Fibroblast of skin of left quadriceps (primary cell): ENCODE measurements around the gene CHST4.
"Not testable (repeated sequence)": the region's sequence is repeated elsewhere in the genome, so short reads cannot be mapped to it uniquely, and the experiment has no call there.

Source experiments
- DNase-seq, 2 experiments: peaks; one replicate each; pipeline ENCODE4 v3.0.0-alpha.2; 2013; ENCODE audit warnings: low read depth in 2 of 2

Gene CHST4

DNA sequence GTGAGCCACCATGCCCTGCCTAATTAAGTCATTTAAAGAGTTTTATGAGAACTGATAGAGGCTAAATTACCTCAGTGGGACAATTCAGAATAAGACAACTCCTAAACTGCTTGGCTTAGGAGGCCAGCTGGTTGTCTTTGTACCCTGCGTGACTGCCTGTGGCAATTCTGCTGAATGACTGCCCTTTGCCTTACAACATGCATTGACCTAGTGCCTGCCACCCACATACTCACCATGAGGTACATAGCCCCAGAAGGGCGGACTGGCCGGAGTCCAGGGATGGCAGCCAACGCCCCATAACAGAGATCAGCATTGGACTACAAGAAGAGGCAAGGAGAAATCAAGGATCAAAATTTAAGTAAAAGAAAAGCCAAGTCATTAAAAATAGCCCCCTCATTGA lies 43.4 kb downstream of the CHST4 start:
- DNase-seq: no peak

DNA sequence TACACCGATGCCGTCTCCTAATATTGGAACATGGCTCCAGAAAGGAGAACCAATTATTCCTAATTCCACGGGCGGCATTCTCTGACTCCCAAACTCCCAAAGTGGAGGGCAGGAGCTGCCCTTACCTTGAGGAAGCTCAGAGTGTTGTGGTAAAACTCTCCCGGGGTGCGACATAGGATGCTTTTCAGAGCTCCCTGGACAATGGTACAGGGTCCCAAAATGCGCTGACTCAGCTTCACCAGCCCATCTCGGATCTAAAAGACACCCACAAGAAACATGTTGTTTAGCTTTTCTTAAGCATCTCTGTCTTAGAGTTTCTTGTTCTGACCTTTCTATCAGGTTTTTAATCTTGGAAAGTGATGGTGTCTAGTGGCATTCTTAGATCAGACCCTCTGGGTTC lies 43.9 kb downstream of the CHST4 start:
- no peak for DNase-seq

DNA sequence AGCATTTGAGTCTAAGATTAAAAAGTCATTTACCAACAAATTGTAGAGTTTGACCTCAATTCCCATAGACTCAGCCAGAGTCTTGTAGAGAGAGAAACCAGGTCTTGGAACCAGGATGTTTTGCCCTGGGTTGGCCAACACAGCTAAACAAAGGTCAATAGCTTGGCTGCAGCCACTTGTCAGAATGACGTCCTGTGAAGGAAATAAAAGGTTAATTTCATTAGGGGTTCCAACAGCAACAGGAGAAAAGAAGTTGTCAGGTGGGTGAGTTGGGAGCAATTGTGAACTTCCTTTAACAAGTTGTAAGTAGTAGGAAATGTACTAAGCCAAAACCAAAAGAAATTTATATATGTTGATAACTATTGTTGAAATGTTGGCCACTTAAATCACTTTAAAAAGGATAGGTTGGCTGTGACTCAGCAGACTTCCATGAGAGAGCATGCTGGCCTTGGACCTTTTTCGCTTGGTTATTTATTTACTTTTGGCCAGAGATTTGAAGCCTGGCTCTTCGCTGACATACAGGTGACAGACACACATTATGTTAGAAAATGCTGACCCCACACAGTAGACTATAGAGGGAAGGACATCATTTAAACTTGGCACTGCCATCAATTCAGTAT lies 46.4 kb downstream of the CHST4 start:
- DNase-seq: no peak

DNA sequence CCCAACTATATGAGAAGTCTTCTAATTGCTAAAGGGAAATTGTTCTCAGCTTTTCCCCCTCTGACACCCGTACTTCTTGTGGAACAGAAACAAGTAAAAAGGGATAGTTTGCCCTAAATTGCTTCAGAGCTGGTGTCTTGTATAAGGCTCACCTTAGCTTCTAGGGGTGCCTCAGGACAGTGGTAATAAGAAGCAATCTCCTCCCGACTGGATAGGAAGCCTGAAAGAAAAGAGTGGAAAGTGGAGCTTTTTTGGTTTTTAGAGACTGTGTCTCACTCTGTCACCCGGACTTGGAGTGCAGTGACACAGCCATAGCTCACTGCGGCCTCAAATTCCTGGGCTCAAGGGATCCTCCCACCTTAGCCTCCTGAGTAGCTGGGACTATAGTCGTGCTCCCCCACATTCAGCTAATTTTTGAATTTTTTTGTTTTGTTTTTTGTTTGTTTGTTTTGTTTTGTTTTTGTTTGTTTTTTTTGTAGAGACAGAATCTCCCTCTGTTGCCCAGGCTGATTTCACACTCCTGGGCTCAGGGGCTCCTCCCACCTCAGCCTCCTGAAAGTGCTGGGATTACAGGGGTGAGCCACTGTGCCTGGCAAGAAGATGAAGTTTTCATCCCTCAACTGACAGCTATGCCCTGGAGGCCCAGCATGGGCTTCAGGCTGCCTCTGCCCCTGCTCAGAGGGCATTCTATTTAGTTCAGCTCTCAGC lies 47.3 kb downstream of the CHST4 start:
- DNase-seq: no peak

DNA sequence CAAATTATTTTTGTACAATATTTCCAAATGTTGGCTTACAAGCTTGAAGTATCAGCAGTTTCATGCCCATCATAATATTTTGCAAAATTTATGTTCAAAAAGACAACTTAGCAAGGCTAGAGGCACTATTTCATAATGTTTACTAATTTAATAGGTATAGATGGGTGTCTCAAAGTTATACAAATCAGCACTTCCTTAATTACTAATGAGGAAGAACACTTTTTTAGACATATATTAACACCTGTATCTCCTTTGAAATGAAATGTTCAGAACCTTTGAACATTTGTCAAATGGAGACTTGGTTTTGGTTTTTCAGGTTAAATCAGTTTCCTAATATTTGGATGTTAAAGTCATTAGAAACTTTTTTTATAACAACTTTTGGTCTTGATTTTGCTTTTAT lies 48.5 kb downstream of the CHST4 start:
- DNase-seq: no peak

DNA sequence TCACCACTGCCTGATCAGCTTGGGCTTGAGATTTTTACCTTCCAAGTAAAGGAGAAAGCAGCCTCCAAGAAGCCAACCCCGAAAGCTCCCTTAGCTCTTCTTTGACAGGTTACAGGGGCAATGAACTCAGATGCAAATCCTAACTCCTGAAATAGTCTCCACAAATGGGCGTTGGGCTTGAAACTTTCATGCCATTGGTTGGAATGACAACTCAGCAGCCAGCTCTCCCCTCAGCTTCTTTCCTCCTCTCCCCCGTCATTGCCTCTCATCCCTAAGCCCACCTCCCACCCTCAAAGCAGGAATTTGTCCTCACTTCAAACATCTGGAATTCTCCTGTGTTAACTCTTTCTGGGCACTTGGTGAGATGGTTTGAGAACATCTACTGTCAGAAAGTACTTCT lies 50.7 kb downstream of the CHST4 start, which contains the start of gene TAT:
TAT (minus strand) TSS at position 122 of the 400 bp plus-strand sequence. CDS start 677 bp downstream, outside the sequence.
- no peak for DNase-seq

DNA sequence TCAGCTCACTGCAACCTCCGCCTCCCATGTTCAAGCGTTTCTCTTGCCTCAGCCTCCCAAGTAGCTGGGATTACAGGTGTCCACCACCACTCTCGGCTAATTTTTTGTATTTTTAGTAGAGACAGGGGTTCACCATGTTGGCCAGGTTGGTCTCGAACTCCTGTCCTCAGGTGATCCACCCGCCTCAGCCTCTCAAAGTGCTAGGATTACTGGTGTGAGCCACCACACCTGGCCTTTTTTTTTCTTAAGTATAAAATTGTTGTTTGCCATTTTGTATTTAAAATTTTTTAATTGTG lies 56.3 kb downstream of the CHST4 start:
- DNase-seq: not testable (repeated sequence)

DNA sequence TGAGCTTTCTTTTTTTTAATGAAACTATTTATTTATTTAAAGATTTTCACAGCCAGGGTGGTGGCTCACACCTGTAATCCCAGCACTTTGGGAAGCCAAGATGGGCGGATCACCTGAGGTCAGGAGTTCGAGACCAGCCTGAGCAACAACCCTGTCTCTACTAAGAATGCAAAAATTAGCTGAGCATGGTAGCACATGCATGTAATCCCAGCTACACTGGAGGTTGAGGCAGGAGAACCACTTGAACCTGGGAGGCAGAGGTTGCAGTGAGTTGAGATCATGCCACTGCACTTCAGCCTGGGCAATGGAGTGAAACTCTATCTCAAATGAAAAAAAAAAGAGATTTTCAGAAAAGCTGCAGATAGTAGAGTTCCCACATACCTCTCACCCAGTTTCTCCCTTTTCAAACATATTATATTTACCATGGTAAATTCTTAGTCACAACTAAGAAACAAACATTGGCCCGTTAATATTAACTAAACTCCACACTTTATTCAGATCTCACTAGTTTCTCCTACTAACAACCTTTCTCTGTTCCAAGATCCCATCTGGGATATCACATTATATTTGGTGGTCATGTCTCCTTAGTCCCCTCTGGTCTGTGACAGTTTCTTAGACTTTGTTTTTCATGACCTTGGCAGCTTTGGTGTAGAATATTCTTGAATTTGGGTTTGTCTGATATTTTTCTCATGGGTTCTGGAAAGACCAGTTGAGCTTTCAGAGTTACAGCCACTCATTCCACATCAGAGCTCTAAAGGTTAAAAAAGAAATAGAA lies 58.5 kb downstream of the CHST4 start:
- no peak for DNase-seq

DNA sequence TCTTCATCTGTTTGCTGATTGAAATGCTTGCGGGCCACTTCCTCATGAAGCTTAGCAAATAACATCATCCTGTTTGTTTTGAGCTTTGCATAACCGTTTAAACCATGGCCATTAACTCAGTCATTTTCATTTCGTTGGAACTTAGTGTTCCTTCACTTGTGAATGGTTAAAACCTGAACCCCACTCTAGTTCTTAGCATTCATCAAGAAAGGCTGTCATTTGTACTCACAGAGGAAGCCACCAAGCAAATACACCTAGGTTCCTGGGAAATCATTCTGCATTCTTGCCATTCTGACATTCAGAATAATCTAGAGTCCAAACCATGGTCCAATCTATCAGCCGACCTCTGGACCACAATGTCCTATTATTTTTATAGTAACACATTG lies 59.1 kb downstream of the CHST4 start:
- DNase-seq: no peak
